Hepatocyte (in vitro differentiated cells): ENCODE data around the gene BBS9.

Source experiments
- EZH2 ChIP-seq: fragments of 200-600 bp; sonication (generic); IDR thresholded peaks from 2 replicates; pipeline ENCODE4 v1.6.1; 2016; ENCODE audit warnings: antibody characterized with exemption, mild to moderate bottlenecking, borderline replicate concordance
- EZH2phosphoT487 ChIP-seq: fragments of 200-600 bp; sonication (generic); IDR thresholded peaks from one replicate; pipeline ENCODE4 v1.6.1; 2018; ENCODE audit warnings: antibody characterized with exemption, mild to moderate bottlenecking, low read depth, moderate library complexity; ENCODE audit not compliant: unreplicated experiment, severe bottlenecking
- TF ChIP-seq, protein P1 (sequence below): fragments of 200-600 bp; sonication (generic); IDR thresholded peaks from 2 replicates; pipeline ENCODE4 v1.5.1; 2016; ENCODE audit warnings: antibody characterized with exemption, mild to moderate bottlenecking; ENCODE audit not compliant: poor library complexity

- TF ChIP-seq, protein P1, sequence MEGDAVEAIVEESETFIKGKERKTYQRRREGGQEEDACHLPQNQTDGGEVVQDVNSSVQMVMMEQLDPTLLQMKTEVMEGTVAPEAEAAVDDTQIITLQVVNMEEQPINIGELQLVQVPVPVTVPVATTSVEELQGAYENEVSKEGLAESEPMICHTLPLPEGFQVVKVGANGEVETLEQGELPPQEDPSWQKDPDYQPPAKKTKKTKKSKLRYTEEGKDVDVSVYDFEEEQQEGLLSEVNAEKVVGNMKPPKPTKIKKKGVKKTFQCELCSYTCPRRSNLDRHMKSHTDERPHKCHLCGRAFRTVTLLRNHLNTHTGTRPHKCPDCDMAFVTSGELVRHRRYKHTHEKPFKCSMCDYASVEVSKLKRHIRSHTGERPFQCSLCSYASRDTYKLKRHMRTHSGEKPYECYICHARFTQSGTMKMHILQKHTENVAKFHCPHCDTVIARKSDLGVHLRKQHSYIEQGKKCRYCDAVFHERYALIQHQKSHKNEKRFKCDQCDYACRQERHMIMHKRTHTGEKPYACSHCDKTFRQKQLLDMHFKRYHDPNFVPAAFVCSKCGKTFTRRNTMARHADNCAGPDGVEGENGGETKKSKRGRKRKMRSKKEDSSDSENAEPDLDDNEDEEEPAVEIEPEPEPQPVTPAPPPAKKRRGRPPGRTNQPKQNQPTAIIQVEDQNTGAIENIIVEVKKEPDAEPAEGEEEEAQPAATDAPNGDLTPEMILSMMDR: no peak
- TF ChIP-seq EZH2 (no peak), EZH2phosphoT487 (no peak)
Observed at GRCh38 chr7:33452805-33453502, 323.6 kb downstream of the BBS9 start.
